ENCODE data around the gene CDK18. TPM values are rescaled to one million over a fixed set of nuclear protein-coding genes. Genes with fewer than 3 reads are reported as not detected.
A peak's percentile ranks its signal among the peaks of the same experiment; 100 is the strongest.

The CDK18 gene
- total RNA-seq, 6 experiments from 2014 or later = 6.3 to 22.3 (median 9.7) TPM

DNA sequence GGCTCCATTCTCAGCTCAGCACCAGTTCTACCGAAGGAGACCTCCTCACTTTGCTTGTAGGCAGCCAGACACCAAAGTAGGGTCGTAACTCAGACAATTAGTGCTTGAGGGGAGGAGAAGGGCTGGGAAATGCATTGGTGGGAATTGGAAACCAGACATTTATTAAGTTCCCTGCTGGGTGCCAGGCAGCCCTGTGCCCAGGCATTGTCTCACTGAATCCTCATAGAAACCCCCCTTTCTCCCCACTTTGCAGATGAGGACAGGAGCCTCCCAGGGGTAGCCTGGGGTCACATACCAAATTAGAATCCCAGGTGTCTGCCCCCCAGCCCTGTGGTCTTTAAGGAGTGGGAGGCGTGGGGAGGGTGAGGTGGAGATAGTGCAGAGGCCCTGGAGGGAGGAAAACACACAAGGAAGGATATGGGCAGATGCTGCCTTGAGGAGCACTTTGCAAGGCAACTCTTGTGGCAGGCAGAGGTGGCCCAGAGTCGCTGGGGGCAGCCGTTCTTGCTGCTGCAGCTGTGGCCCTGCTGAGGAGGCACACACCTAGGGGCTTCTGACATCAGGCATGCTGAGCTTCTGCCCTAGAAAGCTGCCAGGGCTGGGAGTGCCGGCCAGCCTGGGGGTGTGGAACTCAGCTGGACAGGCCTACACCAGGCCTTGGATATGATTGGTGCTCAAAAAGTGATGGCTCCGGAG lies 29.4 kb downstream of the CDK18 start:
- peak in 1 of 3 donors; percentile 12 for DNase-seq
- no peak for ATAC-seq
- no peaks in the 10 kb centered on the region for H3K36me3 ChIP-seq

DNA sequence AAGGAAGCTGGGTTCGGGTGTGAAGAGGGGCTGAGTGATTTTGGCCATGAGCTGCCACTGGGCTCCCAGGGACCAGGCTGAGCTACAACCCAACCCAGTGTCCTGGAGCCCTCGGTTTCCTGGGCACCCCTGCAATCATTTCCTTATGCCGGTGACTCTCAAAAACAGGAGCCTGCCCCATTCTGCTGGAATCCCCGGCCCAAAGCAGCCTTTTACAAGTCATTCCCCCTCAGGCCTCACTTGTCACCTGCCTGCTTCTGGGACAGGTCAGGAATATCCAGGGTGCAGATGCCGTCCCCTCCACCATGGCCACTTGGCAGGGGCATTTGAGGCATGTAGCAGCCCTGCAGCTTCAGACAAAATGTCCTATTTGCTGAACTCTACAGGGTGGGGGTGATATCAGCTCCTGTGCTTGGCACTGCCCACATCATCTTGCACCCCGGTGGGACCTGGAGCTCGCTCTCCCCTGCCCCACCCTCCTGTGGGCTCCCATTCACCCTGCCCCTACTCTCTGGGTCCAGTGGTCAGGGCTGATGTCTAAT lies 30.0 kb downstream of the CDK18 start:
- intact Hi-C loops (cut with DNase I) = no loop called here
- no peak overlapping the region for H3K4me3 ChIP-seq
- peak in 1 of 3 donors; percentile 9 for DNase-seq
- no peaks in the 10 kb centered on the region for H3K4me1 ChIP-seq
- no peaks in the 10 kb centered on the region for H3K36me3 ChIP-seq
- no peak for ATAC-seq
- H3K9me3 ChIP-seq = no peaks in the 10 kb centered on the region
- 82% methylated on average over 3 of the region's 7 CpGs for WGBS (ENCODE audit: insufficient coverage, low coverage, low lambda C conversion rate, missing lambda C conversion rate)
- TF ChIP-seq, protein P1, sequence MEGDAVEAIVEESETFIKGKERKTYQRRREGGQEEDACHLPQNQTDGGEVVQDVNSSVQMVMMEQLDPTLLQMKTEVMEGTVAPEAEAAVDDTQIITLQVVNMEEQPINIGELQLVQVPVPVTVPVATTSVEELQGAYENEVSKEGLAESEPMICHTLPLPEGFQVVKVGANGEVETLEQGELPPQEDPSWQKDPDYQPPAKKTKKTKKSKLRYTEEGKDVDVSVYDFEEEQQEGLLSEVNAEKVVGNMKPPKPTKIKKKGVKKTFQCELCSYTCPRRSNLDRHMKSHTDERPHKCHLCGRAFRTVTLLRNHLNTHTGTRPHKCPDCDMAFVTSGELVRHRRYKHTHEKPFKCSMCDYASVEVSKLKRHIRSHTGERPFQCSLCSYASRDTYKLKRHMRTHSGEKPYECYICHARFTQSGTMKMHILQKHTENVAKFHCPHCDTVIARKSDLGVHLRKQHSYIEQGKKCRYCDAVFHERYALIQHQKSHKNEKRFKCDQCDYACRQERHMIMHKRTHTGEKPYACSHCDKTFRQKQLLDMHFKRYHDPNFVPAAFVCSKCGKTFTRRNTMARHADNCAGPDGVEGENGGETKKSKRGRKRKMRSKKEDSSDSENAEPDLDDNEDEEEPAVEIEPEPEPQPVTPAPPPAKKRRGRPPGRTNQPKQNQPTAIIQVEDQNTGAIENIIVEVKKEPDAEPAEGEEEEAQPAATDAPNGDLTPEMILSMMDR (IDR thresholded peaks at IDR 0.05) = no peak
- no peak for TF ChIP-seq POLR2A (IDR thresholded peaks at IDR 0.05)
- no peak overlapping the region for H3K27ac ChIP-seq
- H3K27me3 ChIP-seq = no peaks in the 10 kb centered on the region

More for the DNA sequence above, 29.4 kb downstream of the CDK18 start:
- no peaks in the 10 kb centered on the region for H3K4me1 ChIP-seq
- 50% methylated on average over 1 of the region's 7 CpGs for WGBS (ENCODE audit: insufficient coverage, low coverage, low lambda C conversion rate, missing lambda C conversion rate)
- intact Hi-C loops (cut with DNase I) = no loop called here
- H3K27ac ChIP-seq = no peak overlapping the region
- no peaks in the 10 kb centered on the region for H3K9me3 ChIP-seq
- no peak overlapping the region for H3K4me3 ChIP-seq
- no peaks in the 10 kb centered on the region for H3K27me3 ChIP-seq
- TF ChIP-seq, protein P1 (IDR thresholded peaks at IDR 0.05) = no peak
- TF ChIP-seq POLR2A (IDR thresholded peaks at IDR 0.05) = no peak

DNA sequence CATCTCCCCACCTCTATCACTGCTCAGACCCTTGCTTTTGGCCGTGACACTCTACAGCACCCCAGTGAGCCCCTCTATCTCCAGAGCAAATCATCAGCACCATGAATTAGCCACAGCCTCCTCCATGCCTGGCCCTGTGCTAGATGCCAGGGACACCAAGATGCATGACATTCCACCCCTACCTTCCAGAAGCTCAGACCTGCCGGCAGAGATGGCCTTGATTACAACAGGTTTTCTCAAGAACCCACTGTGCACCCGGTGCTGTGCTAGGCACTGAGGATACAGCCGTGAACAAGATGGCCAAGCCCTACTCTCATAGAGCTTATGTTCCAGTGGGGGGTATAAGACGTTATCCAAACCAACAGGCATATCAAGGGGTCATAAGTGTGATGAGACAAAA lies 30.6 kb downstream of the CDK18 start:
- Histone ChIP-seq H3K27ac (no peak overlapping the region), H3K9me3 (no peaks in the 10 kb centered on the region), H3K36me3 (no peaks in the 10 kb centered on the region), H3K4me1 (no peaks in the 10 kb centered on the region), H3K4me3 (no peak overlapping the region), H3K27me3 (no peaks in the 10 kb centered on the region)
- TF ChIP-seq, protein P1 (IDR thresholded peaks at IDR 0.05) = no peak
- no peak for TF ChIP-seq POLR2A (IDR thresholded peaks at IDR 0.05)
- DNase-seq = peak in 1 of 3 donors; percentile 18
- intact Hi-C loops (cut with DNase I) = no loop called here
- WGBS (ENCODE audit: insufficient coverage, low coverage, low lambda C conversion rate, missing lambda C conversion rate) = 87% methylated on average over 5 of the region's 5 CpGs
- ATAC-seq = no peak

DNA sequence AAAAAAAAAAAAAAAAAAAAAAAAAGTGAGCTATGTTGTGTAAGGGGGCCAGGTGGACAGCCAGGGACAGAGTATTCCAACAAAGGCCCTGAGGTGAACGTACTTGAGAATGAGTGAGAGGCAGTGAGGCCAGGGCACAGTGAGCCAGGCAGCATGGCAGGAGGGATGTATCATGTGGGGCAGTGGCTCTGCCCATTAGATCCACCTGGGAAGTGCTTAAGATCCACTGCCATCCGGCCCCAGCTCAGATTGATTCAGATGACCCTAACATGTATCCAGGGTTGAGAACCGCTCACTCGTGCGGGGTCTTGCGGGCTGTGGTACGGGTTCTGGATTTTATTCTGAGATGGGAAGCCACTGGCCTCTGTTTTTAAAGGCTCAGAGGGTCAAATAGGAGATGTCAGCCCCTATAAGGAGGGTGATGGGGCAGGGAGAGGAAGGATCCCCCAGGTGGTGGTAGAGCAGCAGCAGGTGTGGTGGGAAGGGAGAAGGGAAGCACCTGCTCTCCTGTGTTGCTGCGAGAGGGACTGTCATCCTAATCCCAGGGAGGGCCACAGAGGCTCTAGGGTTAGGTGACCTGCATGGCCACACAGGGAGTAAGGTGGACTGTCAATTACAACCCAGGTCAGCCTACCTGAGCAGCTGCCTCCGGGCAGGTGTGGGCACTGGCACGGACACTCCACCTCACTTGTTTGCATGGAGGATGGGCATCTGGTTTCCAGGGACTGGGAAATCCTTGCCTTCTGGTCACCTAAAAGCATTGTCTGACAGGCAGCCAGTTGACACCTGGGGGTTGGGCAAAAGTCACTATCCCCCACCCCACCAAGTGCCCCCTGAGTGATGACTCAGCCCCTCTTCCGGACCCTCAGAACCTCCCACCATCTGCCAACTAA lies 31.6 kb downstream of the CDK18 start:
- Histone ChIP-seq H3K4me1 (no peaks in the 10 kb centered on the region), H3K9me3 (no peaks in the 10 kb centered on the region), H3K27me3 (no peaks in the 10 kb centered on the region), H3K36me3 (no peaks in the 10 kb centered on the region), H3K27ac (no peak overlapping the region), H3K4me3 (no peak overlapping the region)
- 57% methylated on average over 1 of the region's 11 CpGs for WGBS (ENCODE audit: insufficient coverage, low coverage, low lambda C conversion rate, missing lambda C conversion rate)
- ATAC-seq (no peak), DNase-seq (peak in 1 of 3 donors; percentile 28)
- intact Hi-C loops (cut with DNase I) = no loop called here
- TF ChIP-seq, protein P1 (IDR thresholded peaks at IDR 0.05) = no peak
- TF ChIP-seq POLR2A (IDR thresholded peaks at IDR 0.05) = no peak
